Right lobe of liver (tissue), 6 donors: Measurements from ENCODE around the gene GNPTAB. TPM values are rescaled to one million over a fixed set of nuclear protein-coding genes. Genes with fewer than 3 reads are reported as not detected.

Source experiments
- ATAC-seq, 4 donors: fragments of 200-7000 bp; cut with Tn5 transposase; one replicate each; pipeline ENCODE4 v1.9.1; 2020; ENCODE audit warnings: mild to moderate bottlenecking in 4 of 4, moderate library complexity in 4 of 4
- DNase-seq, 3 donors: peaks; one replicate each; pipeline ENCODE4 v3.0.0-alpha.2; 2020
- H3K27ac ChIP-seq, 3 donors: fragments of 200-600 bp; one replicate each; pipeline ENCODE4 v1.8.0; 2022
- H3K27me3 ChIP-seq, 2 donors: fragments of 200-600 bp; one replicate each; pipeline ENCODE4 v1.8.0; 2022
- H3K36me3 ChIP-seq, 4 donors: fragments of 200-600 bp; sonication (generic) in 1 of 4; one replicate each; pipeline versions ENCODE4 v1.5.1 to v1.8.0; 2017 to 2022; ENCODE audit warnings: control low read depth in 1 of 4
- H3K4me1 ChIP-seq, 4 donors: fragments of 200-600 bp; sonication (generic) in 1 of 4; one replicate each; pipeline versions ENCODE4 v1.5.1 to v1.8.0; 2017 to 2022; ENCODE audit warnings: control low read depth in 1 of 4
- H3K4me3 ChIP-seq, 3 donors: fragments of 200-600 bp; one replicate each; pipeline ENCODE4 v1.8.0; 2022
- H3K9me3 ChIP-seq, 4 donors: fragments of 200-600 bp; sonication (generic) in 1 of 4; one replicate each; pipeline versions ENCODE4 v1.5.1 to v1.8.0; 2017 to 2022; ENCODE audit warnings: control low read depth in 1 of 4
- POLR2A ChIP-seq: fragments of 450-650 bp; IDR thresholded peaks from one replicate; pipeline ENCODE4 v1.6.1; 2017; ENCODE audit warnings: antibody characterized with exemption, mild to moderate bottlenecking
- WGBS: methylation state at CpG from one replicate; pipeline ENCODE4 v1.1.6; 2018; ENCODE audit warnings: low coverage, low lambda C conversion rate; ENCODE audit not compliant: insufficient coverage; ENCODE audit errors: missing lambda C conversion rate; 5-methylcytosine and 5-hydroxymethylcytosine counted together
- intact Hi-C, 2 donors: fragments of 100-400 bp; cut with DNase I; formaldehyde crosslinking; loops; one replicate each; pipeline versions ENCODE4 v1.11.2 to v1.14.1; 2022
- total RNA-seq, 6 experiments: library from RNA; depleted of rRNA in 2 of 6; stranded (reverse); fragments of >200 nt in 2 of 6; fragmentation: NEBNext Ultra II Directional in 3 of 6; extraction: Animal tissue kit (Norgen Biotek cat#: 25700) in 3 of 6; gene quantifications; one replicate each; pipeline versions ENCODE4 v1.1.0 to v1.2.4, GENCODE V29; 2016 to 2023
- TF ChIP-seq, protein P1 (sequence below), 4 donors: fragments of 200-600 bp in 3 of 4; fragments of 450-650 bp in 1 of 4; IDR thresholded peaks; one replicate each; pipeline versions ENCODE4 v1.5.1 to v1.8.0; 2016 to 2022; ENCODE audit warnings: antibody characterized with exemption in 4 of 4, mild to moderate bottlenecking in 2 of 4
- donor health status: DM: no; HTN: yes; CAD: no.
- donor health status: DM: no; HTN: no; CAD: no.
- donor health status: DM: no; HTN: no; CAD: no.
- donor health status: DM: no; HTN: yes; CAD: no.
- donor health status: DM: no; HTN: yes; CAD: no.

Gene GNPTAB
- total RNA-seq, 6 experiments from 2014 or later = 8.8 to 17.4 (median 14.1) TPM

DNA sequence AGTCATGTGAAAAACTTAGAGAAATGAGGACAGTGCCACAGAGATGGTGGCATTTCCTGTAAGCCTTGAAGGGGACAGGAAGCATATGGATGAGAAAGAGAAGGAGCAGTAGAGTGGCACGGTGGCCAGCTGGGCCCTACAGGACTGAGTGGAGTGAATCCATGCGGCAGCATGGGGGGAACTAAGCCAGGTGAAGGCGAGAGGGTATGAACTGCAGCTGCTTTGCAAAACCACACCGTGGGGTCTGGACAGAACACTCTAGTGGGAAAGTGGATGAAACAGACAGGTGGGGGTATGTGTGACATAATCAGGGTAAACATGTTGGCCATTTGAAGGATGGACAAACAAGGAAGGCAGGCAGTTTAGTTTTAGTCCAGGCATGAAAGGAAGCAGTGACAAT lies 81.1 kb downstream of the GNPTAB start:
- ATAC-seq (peak in 1 of 4 donors; percentile 18), DNase-seq (no peak)
- H3K27ac ChIP-seq = no peak overlapping the region
- H3K9me3 ChIP-seq = no peaks in the 10 kb centered on the region
- peaks cover 0 to 40% (median 9%) of the 10 kb centered on the region in 4 donors for H3K36me3 ChIP-seq
- no peaks in the 10 kb centered on the region for H3K27me3 ChIP-seq
- 80% methylated on average over 4 of the region's 4 CpGs for WGBS
- TF ChIP-seq POLR2A = no peak
- TF ChIP-seq, protein P1, sequence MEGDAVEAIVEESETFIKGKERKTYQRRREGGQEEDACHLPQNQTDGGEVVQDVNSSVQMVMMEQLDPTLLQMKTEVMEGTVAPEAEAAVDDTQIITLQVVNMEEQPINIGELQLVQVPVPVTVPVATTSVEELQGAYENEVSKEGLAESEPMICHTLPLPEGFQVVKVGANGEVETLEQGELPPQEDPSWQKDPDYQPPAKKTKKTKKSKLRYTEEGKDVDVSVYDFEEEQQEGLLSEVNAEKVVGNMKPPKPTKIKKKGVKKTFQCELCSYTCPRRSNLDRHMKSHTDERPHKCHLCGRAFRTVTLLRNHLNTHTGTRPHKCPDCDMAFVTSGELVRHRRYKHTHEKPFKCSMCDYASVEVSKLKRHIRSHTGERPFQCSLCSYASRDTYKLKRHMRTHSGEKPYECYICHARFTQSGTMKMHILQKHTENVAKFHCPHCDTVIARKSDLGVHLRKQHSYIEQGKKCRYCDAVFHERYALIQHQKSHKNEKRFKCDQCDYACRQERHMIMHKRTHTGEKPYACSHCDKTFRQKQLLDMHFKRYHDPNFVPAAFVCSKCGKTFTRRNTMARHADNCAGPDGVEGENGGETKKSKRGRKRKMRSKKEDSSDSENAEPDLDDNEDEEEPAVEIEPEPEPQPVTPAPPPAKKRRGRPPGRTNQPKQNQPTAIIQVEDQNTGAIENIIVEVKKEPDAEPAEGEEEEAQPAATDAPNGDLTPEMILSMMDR (IDR thresholded peaks at IDR 0.05) = no peak
- intact Hi-C loops = no loop called here
- H3K4me1 ChIP-seq = no peaks in the 10 kb centered on the region
- H3K4me3 ChIP-seq = no peak overlapping the region

DNA sequence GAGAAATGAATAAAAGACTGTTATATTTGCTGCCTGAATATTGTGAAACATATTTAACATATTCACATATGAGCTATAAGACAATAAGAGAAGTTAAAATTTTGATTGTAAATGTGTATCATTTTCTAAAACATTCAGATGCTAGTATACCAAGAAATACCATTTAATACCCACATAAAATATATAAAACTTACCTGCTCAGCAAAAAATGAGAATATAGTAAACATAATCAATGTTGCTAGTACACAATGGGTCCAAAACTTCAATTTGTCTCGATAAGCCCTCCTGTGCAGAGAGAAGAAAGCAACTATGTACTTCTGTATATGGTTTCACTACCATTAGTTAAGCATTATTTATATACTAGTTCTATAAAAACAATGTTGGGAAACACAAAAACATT lies 81.9 kb downstream of the GNPTAB start:
- Histone ChIP-seq H3K4me3 (no peak overlapping the region), H3K27me3 (no peaks in the 10 kb centered on the region), H3K9me3 (no peaks in the 10 kb centered on the region), H3K27ac (no peak overlapping the region), H3K4me1 (no peaks in the 10 kb centered on the region), H3K36me3 (peaks cover 0 to 48% (median 13%) of the 10 kb centered on the region in 4 donors)
- TF ChIP-seq, protein P1 (IDR thresholded peaks at IDR 0.05) = no peak
- TF ChIP-seq POLR2A = no peak
- DNase-seq = no peak
- WGBS = 94% methylated on average over 1 of the region's 1 CpG
- ATAC-seq = no peak
- intact Hi-C loops = no loop called here

DNA sequence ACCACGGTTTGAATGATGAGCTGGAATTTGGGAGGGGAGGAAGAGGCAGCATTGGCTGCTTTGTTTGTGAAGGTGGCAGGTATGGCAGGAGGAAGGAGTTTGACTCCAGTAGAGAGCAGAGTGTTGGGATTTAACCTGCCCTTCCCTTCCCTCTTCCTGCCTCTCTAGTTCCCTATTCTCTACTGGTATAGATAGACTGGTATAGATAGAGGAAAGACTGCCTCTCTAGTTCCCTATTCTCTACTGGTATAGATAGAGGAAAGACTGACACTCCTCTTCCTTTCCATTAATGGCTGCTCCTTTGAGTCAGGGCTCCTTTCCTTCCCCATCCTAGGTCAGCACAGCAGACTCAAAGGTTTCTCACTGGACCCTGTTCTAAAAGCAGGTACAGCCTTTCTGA lies 83.1 kb downstream of the GNPTAB start:
- WGBS = 80% methylated on average over 1 of the region's 1 CpG
- TF ChIP-seq, protein P1 (IDR thresholded peaks at IDR 0.05) = no peak
- TF ChIP-seq POLR2A = no peak
- Histone ChIP-seq H3K4me1 (no peaks in the 10 kb centered on the region), H3K9me3 (no peaks in the 10 kb centered on the region), H3K4me3 (no peak overlapping the region), H3K36me3 (peaks cover 0 to 55% (median 14%) of the 10 kb centered on the region in 4 donors), H3K27ac (no peak overlapping the region), H3K27me3 (no peaks in the 10 kb centered on the region)
- DNase-seq = no peak
- intact Hi-C loops = no loop called here
- peak; percentile 23 to 58 (median 45) for ATAC-seq

DNA sequence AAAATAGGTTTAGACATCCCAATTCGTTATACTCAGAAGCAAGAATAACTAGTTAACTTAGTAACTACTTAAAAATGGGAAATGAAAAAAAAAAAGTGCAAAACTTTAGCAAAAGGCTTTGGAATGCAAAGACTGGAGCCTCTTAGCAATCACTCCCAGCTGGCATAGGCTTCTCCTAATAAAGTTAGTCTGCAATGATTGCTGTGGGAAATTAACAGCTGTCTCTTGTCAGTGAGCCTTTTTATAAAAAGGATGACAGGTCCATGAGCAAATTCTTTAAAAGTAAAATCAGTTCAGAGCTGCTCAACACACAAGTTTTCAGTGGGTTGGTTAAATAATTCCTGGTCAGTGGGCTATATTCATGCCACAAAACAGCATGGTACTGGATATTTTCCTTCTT lies 84.1 kb downstream of the GNPTAB start:
- no peaks in the 10 kb centered on the region for H3K27me3 ChIP-seq
- H3K9me3 ChIP-seq = no peaks in the 10 kb centered on the region
- DNase-seq = no peak
- H3K27ac ChIP-seq = no peak overlapping the region
- no peak overlapping the region for H3K4me3 ChIP-seq
- intact Hi-C loops = no loop called here
- 88% methylated on average over 1 of the region's 1 CpG for WGBS
- TF ChIP-seq, protein P1 (IDR thresholded peaks at IDR 0.05) = no peak
- TF ChIP-seq POLR2A = no peak
- no peaks in the 10 kb centered on the region for H3K4me1 ChIP-seq
- no peak for ATAC-seq
- peaks cover 0 to 56% (median 14%) of the 10 kb centered on the region in 4 donors for H3K36me3 ChIP-seq

DNA sequence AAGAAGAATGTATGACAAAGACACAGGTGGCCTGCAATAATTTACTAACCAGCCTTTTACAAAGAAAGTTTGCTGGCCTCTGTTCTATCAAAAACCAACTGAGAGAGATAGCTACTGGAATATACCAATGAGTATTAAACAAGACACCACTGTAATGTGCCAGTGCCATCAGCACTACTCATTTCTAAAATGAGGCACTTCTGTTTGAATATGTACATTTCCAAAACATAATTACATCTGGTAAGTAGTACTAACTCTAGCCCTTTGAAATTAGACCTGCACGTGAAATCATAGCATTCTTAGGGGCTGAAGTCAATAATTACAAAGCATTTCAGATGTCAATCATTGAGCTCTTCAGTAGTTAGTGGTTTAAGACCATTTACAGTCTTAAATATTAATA lies 84.6 kb downstream of the GNPTAB start:
- Histone ChIP-seq H3K27ac (no peak overlapping the region), H3K36me3 (peaks cover 0 to 56% (median 14%) of the 10 kb centered on the region in 4 donors), H3K4me3 (no peak overlapping the region), H3K27me3 (no peaks in the 10 kb centered on the region), H3K9me3 (no peaks in the 10 kb centered on the region), H3K4me1 (no peaks in the 10 kb centered on the region)
- 76% methylated on average over 1 of the region's 1 CpG for WGBS
- TF ChIP-seq POLR2A = no peak
- TF ChIP-seq, protein P1 (IDR thresholded peaks at IDR 0.05) = no peak
- intact Hi-C loops = no loop called here
- ATAC-seq = no peak
- no peak for DNase-seq
